ENCODE data around the gene SPTB. TPM values are rescaled to one million over a fixed set of nuclear protein-coding genes. Genes with fewer than 3 reads are reported as not detected.

SPTB gene
- total and polyA plus RNA-seq, 8 donors = under 0.01 to 3.5 (median 0.55) TPM; not detected in 2

GRCh38 chr14:64782196-64782595 is 97.5 kb downstream of the SPTB start:
- no peak overlapping the region for H3K4me3 ChIP-seq
- H3K4me1 ChIP-seq = peaks cover 0 to 13% (median 0%) of the 10 kb centered on the region in 4 donors
- H3K36me3 ChIP-seq = no peaks in the 10 kb centered on the region
- H3K9me3 ChIP-seq = no peaks in the 10 kb centered on the region
- intact Hi-C loops (cut with DNase I; ENCODE audit: low total_unique reads) = no loop called here
- 85 to 94% (median 91%) methylated on average over 11 of the region's 11 CpGs for WGBS, 5 donors
- TF ChIP-seq POLR2A (IDR thresholded peaks at IDR 0.05) = no peak
- no peaks in the 10 kb centered on the region for H3K27me3 ChIP-seq
- DNase-seq = no peak
- no peak overlapping the region for H3K27ac ChIP-seq

- TF ChIP-seq POLR2AphosphoS5 (IDR thresholded peaks at IDR 0.05) (no peak), POLR2A (IDR thresholded peaks at IDR 0.05) (no peak), CTCF (IDR thresholded peaks at IDR 0.05) (no peak), EP300 (IDR thresholded peaks at IDR 0.05) (no peak)
- Histone ChIP-seq H3K4me1 (peaks cover 0 to 9% (median 0%) of the 10 kb centered on the region in 4 donors), H3K27me3 (no peaks in the 10 kb centered on the region), H3K9me3 (no peaks in the 10 kb centered on the region), H3K36me3 (no peaks in the 10 kb centered on the region), H3K27ac (no peak overlapping the region), H3K4me3 (no peak overlapping the region)
- 52 to 75% (median 71%) methylated on average over 5 to 7 of the region's 7 CpGs for WGBS, 5 donors
- intact Hi-C loops (cut with DNase I; ENCODE audit: low total_unique reads) = no loop called here
- peak in 1 of 2 donors; percentile 70 for DNase-seq
These were observed 100.2 kb downstream of the SPTB start for GRCh38 chr14:64779472-64779871.

GRCh38 chr14:64778104-64778754 is 101.5 kb downstream of the SPTB start:
- DNase-seq = peak in 1 of 2 donors; percentile 47
- WGBS, 5 donors = 76 to 86% (median 80%) methylated on average over 6 to 7 of the region's 7 CpGs
- H3K36me3 ChIP-seq = no peaks in the 10 kb centered on the region
- TF ChIP-seq POLR2A (IDR thresholded peaks at IDR 0.05) (no peak), EP300 (IDR thresholded peaks at IDR 0.05) (no peak), POLR2AphosphoS5 (IDR thresholded peaks at IDR 0.05) (no peak), CTCF (IDR thresholded peaks at IDR 0.05) (no peak)
- H3K27me3 ChIP-seq = no peaks in the 10 kb centered on the region
- no peak overlapping the region for H3K27ac ChIP-seq
- no peaks in the 10 kb centered on the region for H3K9me3 ChIP-seq
- peaks cover 0 to 9% (median 0%) of the 10 kb centered on the region in 4 donors for H3K4me1 ChIP-seq
- intact Hi-C loops (cut with DNase I; ENCODE audit: low total_unique reads) = no loop called here
- H3K4me3 ChIP-seq = no peak overlapping the region

- intact Hi-C loops (cut with DNase I; ENCODE audit: low total_unique reads) = no loop called here
- Histone ChIP-seq H3K9me3 (no peaks in the 10 kb centered on the region), H3K27me3 (no peaks in the 10 kb centered on the region), H3K27ac (no peak overlapping the region), H3K4me3 (no peak overlapping the region), H3K4me1 (peaks cover 0 to 9% (median 0%) of the 10 kb centered on the region in 4 donors), H3K36me3 (no peaks in the 10 kb centered on the region)
- no peak for DNase-seq
- TF ChIP-seq CTCF (IDR thresholded peaks at IDR 0.05) = no peak
- no peak for TF ChIP-seq EP300 (IDR thresholded peaks at IDR 0.05)
- TF ChIP-seq POLR2AphosphoS5 (IDR thresholded peaks at IDR 0.05) = no peak
- TF ChIP-seq POLR2A (IDR thresholded peaks at IDR 0.05) = no peak
- 77 to 95% (median 91%) methylated on average over 3 of the region's 3 CpGs for WGBS, 5 donors
These were observed 102.2 kb downstream of the SPTB start for GRCh38 chr14:64777461-64777860.

- Histone ChIP-seq H3K27me3 (no peaks in the 10 kb centered on the region), H3K27ac (no peak overlapping the region), H3K4me3 (no peak overlapping the region), H3K4me1 (peaks cover 0 to 9% (median 0%) of the 10 kb centered on the region in 4 donors), H3K9me3 (no peaks in the 10 kb centered on the region), H3K36me3 (no peaks in the 10 kb centered on the region)
- 86 to 93% (median 92%) methylated on average over 15 to 25 of the region's 25 CpGs for WGBS, 5 donors
- intact Hi-C loops (cut with DNase I; ENCODE audit: low total_unique reads) = no loop called here
- no peak for DNase-seq
- TF ChIP-seq EP300 (IDR thresholded peaks at IDR 0.05) (no peak), CTCF (IDR thresholded peaks at IDR 0.05) (no peak), POLR2A (IDR thresholded peaks at IDR 0.05) (no peak), POLR2AphosphoS5 (IDR thresholded peaks at IDR 0.05) (no peak)
These were observed 104.5 kb downstream of the SPTB start for GRCh38 chr14:64775081-64775777.
